Stimulated activated CD4-positive, alpha-beta T cell treated with anti-CD3 and anti-CD28 coated beads, TNF-alpha, amount 100 ng/mL, for 1 hour (primary cell): ENCODE data around the gene DEPDC5.
"Not testable (repeated sequence)": the region's sequence is repeated elsewhere in the genome, so short reads cannot be mapped to it uniquely, and the experiment has no call there.

Experiments
- DNase-seq, 3 donors: peaks; one replicate each; pipeline ENCODE4 v3.0.0-alpha.2; 2020; ENCODE audit warnings: low read depth in 3 of 3, low spot score in 1 of 3

DEPDC5 gene

DNA sequence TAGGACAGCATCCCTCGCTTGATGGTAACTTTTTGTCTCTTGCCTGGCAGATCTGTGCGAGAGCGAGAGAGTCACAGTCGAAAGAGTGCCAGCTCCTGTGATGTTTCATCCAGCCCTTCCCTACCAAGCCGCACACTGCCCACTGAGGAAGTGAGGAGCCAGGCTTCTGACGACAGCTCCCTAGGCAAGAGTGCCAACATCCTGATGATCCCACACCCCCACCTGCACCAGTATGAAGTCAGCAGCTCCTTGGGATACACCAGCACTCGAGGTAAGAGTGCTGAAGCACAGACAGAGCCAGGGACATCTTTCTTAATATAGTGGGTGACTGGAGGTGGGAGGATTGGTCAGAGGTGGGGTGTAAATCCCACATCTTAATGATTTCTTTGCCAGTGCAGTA lies 61.1 kb downstream of the DEPDC5 start:
- DNase-seq: no peak

GRCh38 chr22:31815383-31815814 lies 61.6 kb downstream of the DEPDC5 start:
- DNase-seq: not testable (repeated sequence)

- no peak for DNase-seq
Observed at GRCh38 chr22:31816750-31817149, 62.9 kb downstream of the DEPDC5 start.

GRCh38 chr22:31818481-31819392 lies 64.9 kb downstream of the DEPDC5 start:
- no peak for DNase-seq

GRCh38 chr22:31820655-31821054 lies 66.8 kb downstream of the DEPDC5 start:
- no peak for DNase-seq

DNA sequence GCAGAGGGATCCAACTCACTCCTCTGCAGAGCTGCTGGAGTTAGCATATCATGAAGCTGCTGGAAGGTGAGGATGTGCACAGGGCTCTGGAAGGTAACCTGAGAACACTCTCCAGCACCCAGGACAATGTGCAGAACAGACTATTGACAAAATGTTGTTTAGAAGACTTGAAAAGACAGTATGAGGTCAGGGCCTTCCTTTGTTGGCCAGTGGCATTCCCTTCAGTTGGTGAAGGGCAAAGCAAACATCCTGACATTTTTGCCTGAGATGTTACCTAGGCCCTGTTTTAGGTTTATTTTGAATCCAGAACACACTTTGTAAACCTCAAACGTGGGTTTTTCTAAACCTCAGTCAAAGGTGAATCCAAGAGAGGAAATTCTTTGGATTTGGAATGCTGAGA lies 67.8 kb downstream of the DEPDC5 start:
- no peak for DNase-seq

- DNase-seq: no peak
Observed at GRCh38 chr22:31822523-31822922, 68.7 kb downstream of the DEPDC5 start.

GRCh38 chr22:31825513-31825912 lies 71.7 kb downstream of the DEPDC5 start:
- no peak for DNase-seq

DNA sequence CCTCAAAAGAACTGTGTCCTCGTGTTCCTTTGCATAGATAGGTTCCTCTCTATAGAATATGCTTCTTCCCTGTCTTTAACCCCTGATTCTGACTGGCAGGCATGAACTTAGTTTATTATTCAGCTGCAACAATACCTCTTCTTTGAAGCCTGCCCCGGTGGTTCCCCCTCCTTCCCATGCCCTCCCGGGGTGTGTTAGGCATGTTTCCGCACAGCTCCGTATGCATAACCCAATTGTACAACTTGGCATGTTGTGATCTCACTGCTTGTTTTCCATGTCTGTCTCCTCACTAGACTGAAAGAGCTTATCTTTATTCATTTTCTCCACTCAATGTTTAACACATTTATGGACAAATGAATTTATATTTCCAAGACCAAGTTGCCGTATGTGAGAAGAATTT lies 72.6 kb downstream of the DEPDC5 start:
- no peak for DNase-seq

- no peak for DNase-seq
Observed at GRCh38 chr22:31828739-31829138, 74.9 kb downstream of the DEPDC5 start.

- peak in 1 of 3 donors; percentile 6 for DNase-seq
Observed at GRCh38 chr22:31829505-31829904, 75.7 kb downstream of the DEPDC5 start.

DNA sequence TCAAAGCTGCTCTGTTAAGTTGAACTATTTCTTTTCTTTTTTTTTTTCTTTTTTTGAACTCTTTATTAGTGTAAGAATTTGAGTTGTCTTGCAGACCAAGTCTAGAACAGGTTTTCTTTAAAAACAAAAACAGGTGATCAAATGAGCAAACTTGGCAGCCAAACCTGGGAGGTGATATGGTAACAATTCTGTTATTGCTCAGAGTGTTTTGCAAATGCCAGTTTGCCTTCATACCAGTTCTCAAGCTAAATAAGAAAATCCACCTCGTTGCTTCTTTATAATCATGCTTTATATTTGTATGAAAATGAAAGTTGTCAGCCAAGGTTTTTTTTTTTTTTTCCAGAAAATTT lies 76.9 kb downstream of the DEPDC5 start:
- DNase-seq: no peak

DNA sequence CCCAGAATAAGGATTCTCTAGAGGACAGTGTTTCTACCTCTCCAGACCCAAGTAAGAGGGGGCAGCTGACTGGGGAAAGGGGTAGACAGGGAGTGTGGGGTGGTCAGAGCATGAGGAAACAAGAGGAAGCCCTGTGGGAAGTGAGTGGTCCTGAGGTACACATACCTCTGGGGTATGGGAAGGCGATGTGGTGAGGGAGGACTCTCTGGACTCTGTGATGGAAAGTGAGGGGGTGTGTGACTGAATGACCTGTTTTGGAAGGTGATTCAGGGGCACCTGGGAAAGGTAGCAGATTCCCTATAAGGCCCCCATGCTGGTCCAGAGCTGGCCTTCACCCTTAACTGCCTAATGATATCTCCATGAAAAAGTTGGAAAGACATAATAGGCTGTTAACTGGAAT lies 80.1 kb downstream of the DEPDC5 start:
- DNase-seq: no peak

- DNase-seq: no peak
Observed at GRCh38 chr22:31836010-31836409, 82.2 kb downstream of the DEPDC5 start.

- DNase-seq: no peak
Observed at GRCh38 chr22:31838917-31839316, 85.1 kb downstream of the DEPDC5 start.

DNA sequence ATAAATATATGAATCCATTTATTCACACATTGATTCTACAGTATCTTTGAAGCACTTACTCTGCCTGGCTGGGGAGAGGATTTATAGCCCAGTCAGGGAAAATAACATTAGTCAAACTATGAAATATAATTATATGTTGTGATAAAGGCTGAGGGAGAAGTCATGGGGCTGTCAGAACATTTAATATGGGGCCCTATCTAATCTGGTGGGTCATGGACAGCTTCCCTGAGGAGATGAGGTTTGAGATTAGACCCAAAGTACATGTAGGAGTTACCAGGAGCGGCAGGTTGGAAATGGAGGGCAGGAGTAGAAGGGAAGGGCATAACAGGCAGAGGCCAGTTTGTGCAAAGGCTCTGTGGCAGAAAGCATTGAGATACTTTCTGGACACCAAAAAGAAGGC lies 86.2 kb downstream of the DEPDC5 start:
- no peak for DNase-seq

DNA sequence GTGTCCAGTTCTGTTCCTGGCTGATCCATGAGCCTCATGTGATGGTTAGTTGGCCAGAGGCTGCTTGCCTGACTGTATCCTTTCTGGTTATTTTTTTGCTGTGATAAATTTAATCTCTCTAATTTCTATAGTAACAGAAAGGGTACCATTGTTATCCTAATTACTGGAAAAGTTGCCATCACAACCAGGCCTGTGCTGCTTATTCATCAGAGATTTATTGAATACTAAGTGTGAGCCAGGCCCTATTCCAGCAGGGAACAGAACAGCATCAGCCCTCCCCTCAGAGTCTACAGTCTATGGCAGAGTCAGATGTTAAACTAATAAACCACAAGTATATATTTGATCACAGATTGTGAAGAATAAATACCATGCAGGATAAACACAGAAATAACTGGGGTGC lies 86.8 kb downstream of the DEPDC5 start:
- DNase-seq: no peak

DNA sequence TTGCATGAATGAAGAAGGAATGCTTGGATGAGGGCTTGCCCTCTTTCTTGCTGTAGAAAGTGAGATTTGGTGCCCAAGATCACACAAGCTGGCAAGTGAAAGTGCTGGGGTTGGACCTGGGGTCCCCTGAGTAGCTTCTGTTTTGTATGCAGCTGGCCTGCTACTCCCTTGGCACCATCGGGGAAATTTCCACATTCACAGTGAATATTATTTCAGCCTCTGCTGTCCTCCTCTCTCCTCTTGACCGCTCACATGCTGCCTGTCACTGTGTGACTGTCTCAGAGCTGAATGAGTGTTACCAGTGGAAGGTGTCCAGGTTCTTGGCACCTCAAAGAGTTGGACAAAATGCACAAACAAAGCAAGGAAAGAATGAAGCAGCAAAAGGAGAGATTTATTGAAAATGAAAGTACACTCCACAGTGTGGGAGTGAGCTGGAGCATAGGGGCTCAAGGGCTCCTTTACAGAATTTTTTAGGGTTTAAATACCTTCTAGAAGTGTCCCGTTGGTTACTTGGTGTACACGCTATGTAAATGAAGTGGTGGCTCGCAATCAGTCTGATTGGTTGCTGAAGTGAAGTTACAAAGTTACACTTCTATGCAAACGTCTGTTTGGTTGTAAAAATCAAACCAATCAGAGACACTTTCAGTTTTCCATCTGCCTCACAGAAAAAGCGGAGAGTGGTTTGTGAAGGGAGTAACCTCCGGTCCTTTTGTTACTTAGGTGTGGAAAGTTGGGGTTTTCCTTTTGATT lies 87.4 kb downstream of the DEPDC5 start:
- no peak for DNase-seq

DNA sequence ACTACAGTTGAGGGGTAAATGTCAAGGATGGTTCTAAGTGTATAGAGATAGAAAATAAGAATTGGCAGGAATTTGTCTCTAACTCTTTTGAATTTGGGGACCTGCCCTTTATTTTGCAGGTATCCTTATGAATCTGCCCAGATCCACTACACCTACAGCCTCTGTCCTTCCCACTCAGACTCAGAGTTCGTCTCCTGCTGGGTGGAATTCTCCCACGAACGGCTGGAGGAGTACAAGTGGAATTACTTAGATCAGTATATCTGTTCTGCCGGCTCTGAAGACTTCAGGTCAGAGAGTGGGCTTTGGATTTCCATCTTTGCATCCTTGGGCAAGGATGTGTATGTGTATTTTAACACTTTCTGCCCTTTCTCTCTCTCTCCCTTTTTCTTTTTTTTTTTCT lies 89.7 kb downstream of the DEPDC5 start:
- no peak for DNase-seq

- no peak for DNase-seq
Observed at GRCh38 chr22:31844941-31845340, 91.1 kb downstream of the DEPDC5 start.

GRCh38 chr22:31846161-31847115 lies 92.6 kb downstream of the DEPDC5 start:
- no peak for DNase-seq
